ENCODE data around the gene ATXN3.

The ATXN3 gene

DNA sequence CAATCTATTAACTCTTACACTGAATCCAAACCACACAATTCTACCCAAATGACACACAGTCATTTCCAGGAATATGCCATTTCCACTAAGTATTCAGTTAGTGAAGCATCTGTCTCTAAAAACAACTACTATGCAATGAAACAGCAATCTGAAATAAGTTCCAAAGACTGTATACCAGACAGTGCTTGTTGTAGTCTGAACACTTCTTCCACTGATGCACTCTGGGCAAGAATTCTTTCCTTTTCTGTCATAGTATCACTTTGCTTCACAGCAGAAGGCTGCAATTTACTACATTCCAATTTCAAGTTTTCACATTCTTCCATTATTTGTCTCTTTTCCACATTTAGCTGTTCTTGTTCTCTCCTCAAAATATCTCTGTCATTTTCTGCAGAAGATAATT is 92.3 kb downstream of the ATXN3 start:
- H3F3A ChIP-seq (ENCODE audit: insufficient read depth, low read length) = no peaks in the 10 kb centered on the region
- H4K20me1 ChIP-seq (ENCODE audit: insufficient read depth, low read length) = no peaks in the 10 kb centered on the region
- no peak overlapping the region for H3K9ac ChIP-seq (ENCODE audit: low read length)
- H3K4me2 ChIP-seq (ENCODE audit: low read depth, low read length) = no peak overlapping the region
- no peaks in the 10 kb centered on the region for H3K36me3 ChIP-seq (replicated peaks; ENCODE audit: insufficient read depth, low read length)
- H3K27me3 ChIP-seq (replicated peaks; ENCODE audit: insufficient read depth, low read length) = no peaks in the 10 kb centered on the region
- H3K4me3 ChIP-seq (ENCODE audit: low read length) = no peak overlapping the region
- TF ChIP-seq, protein P1, sequence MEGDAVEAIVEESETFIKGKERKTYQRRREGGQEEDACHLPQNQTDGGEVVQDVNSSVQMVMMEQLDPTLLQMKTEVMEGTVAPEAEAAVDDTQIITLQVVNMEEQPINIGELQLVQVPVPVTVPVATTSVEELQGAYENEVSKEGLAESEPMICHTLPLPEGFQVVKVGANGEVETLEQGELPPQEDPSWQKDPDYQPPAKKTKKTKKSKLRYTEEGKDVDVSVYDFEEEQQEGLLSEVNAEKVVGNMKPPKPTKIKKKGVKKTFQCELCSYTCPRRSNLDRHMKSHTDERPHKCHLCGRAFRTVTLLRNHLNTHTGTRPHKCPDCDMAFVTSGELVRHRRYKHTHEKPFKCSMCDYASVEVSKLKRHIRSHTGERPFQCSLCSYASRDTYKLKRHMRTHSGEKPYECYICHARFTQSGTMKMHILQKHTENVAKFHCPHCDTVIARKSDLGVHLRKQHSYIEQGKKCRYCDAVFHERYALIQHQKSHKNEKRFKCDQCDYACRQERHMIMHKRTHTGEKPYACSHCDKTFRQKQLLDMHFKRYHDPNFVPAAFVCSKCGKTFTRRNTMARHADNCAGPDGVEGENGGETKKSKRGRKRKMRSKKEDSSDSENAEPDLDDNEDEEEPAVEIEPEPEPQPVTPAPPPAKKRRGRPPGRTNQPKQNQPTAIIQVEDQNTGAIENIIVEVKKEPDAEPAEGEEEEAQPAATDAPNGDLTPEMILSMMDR (IDR thresholded peaks at IDR 0.05; ENCODE audit: low read length) = no peak
- no peak for TF ChIP-seq EZH2phosphoT487 (IDR thresholded peaks at IDR 0.05; ENCODE audit: low read length)
- no peak for TF ChIP-seq EZH2 (optimal IDR thresholded peaks at IDR 0.05; ENCODE audit: low read depth, low read length)
- H3K9me2 ChIP-seq (replicated peaks; ENCODE audit: insufficient read depth, low read length) = no peaks in the 10 kb centered on the region
- H2AFZ ChIP-seq (ENCODE audit: low read length) = no peak overlapping the region
- H3K27ac ChIP-seq (ENCODE audit: low read length) = no peak overlapping the region
- no peak for DNase-seq
- H3K79me2 ChIP-seq (ENCODE audit: low read length) = no peaks in the 10 kb centered on the region
- no peaks in the 10 kb centered on the region for H3K4me1 ChIP-seq (ENCODE audit: low read length)
- H3K9me3 ChIP-seq (replicated peaks; ENCODE audit: insufficient read depth, low read length) = no peaks in the 10 kb centered on the region

DNA sequence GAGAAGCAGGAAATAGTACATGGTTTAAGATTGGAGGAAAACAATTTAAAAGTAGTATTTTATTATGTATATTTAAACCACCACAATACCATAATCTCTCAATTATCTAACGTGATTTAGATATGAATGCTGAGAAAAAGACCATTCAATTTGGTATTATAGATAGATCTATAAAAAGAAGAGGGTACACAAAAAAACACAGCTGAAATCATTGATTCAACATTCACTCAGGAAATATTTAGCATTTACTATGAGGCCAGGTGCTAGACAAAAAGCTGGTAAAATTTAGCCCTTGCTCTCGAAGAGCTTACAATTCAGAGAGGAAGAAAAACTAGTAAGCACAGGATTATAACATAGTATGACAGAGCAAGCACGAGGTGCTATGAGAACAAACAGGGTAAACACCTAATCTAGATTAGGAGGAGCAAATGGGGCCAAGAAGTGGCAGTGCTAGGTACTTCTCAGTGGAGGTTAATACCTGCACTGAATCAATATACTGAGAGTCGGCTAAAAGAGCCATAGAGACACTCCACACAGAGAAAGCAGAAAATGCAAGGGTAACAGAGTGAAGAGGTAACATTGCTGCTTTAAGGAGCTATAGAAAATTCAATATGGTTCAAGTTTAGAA is 94.1 kb downstream of the ATXN3 start:
- DNase-seq = no peak
- Histone ChIP-seq H3K79me2 (ENCODE audit: low read length) (no peaks in the 10 kb centered on the region), H3K36me3 (replicated peaks; ENCODE audit: insufficient read depth, low read length) (no peaks in the 10 kb centered on the region), H3K4me3 (ENCODE audit: low read length) (no peak overlapping the region), H2AFZ (ENCODE audit: low read length) (no peak overlapping the region), H3K9me2 (replicated peaks; ENCODE audit: insufficient read depth, low read length) (no peaks in the 10 kb centered on the region), H3K27me3 (replicated peaks; ENCODE audit: insufficient read depth, low read length) (no peaks in the 10 kb centered on the region), H3K4me2 (ENCODE audit: low read depth, low read length) (no peak overlapping the region), H4K20me1 (ENCODE audit: insufficient read depth, low read length) (no peaks in the 10 kb centered on the region), H3K9ac (ENCODE audit: low read length) (no peak overlapping the region), H3K27ac (ENCODE audit: low read length) (no peak overlapping the region), H3K9me3 (replicated peaks; ENCODE audit: insufficient read depth, low read length) (no peaks in the 10 kb centered on the region), H3K4me1 (ENCODE audit: low read length) (no peaks in the 10 kb centered on the region), H3F3A (ENCODE audit: insufficient read depth, low read length) (no peaks in the 10 kb centered on the region)
- TF ChIP-seq EZH2 (optimal IDR thresholded peaks at IDR 0.05; ENCODE audit: low read depth, low read length) = no peak
- TF ChIP-seq, protein P1 (IDR thresholded peaks at IDR 0.05; ENCODE audit: low read length) = no peak
- no peak for TF ChIP-seq EZH2phosphoT487 (IDR thresholded peaks at IDR 0.05; ENCODE audit: low read length)

DNA sequence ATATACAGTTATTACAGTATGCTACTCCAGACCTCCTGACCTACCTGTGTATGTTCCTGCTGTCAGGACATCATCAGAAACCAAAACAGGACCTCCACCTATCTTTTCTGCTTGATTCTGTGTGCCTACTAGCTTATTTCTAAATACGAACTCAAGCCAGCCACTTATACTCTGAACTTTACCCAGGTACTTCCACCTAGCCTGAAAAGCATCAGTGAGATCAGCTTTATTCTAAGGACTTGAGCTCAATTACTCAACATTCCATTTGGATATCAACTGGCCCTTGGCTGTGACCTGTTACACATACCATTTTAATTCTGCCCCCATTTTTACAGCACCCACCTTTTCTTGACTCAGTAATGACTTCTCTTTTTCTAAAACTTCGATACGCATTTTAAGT is 95.7 kb downstream of the ATXN3 start:
- no peaks in the 10 kb centered on the region for H3K9me3 ChIP-seq (replicated peaks; ENCODE audit: insufficient read depth, low read length)
- no peak overlapping the region for H2AFZ ChIP-seq (ENCODE audit: low read length)
- no peaks in the 10 kb centered on the region for H3K79me2 ChIP-seq (ENCODE audit: low read length)
- no peak overlapping the region for H3K27ac ChIP-seq (ENCODE audit: low read length)
- H3F3A ChIP-seq (ENCODE audit: insufficient read depth, low read length) = no peaks in the 10 kb centered on the region
- no peak overlapping the region for H3K4me2 ChIP-seq (ENCODE audit: low read depth, low read length)
- no peak for DNase-seq
- H3K9ac ChIP-seq (ENCODE audit: low read length) = no peak overlapping the region
- no peaks in the 10 kb centered on the region for H3K27me3 ChIP-seq (replicated peaks; ENCODE audit: insufficient read depth, low read length)
- no peaks in the 10 kb centered on the region for H3K36me3 ChIP-seq (replicated peaks; ENCODE audit: insufficient read depth, low read length)
- no peaks in the 10 kb centered on the region for H3K9me2 ChIP-seq (replicated peaks; ENCODE audit: insufficient read depth, low read length)
- H3K4me1 ChIP-seq (ENCODE audit: low read length) = no peaks in the 10 kb centered on the region
- no peak for TF ChIP-seq EZH2 (optimal IDR thresholded peaks at IDR 0.05; ENCODE audit: low read depth, low read length)
- TF ChIP-seq, protein P1 (IDR thresholded peaks at IDR 0.05; ENCODE audit: low read length) = no peak
- H3K4me3 ChIP-seq (ENCODE audit: low read length) = no peak overlapping the region
- H4K20me1 ChIP-seq (ENCODE audit: insufficient read depth, low read length) = no peaks in the 10 kb centered on the region

Measured in MM.1S (cell line).